NCI-H748 (cell line): ENCODE measurements around the gene EYA4.

Experiments used
- DNase-seq: peaks from one replicate; lab custom pipeline; 2025; ENCODE audit not compliant: unreplicated experiment; lab: John Stamatoyannopoulos, UW

The EYA4 gene

GRCh38 chr6:133288662-133289061 is 47.5 kb downstream of the EYA4 start:
- DNase-seq: no peak

- no peak for DNase-seq
These were observed 48.7 kb downstream of the EYA4 start for GRCh38 chr6:133289733-133290306.

- DNase-seq: no peak
These were observed 49.8 kb downstream of the EYA4 start for GRCh38 chr6:133290930-133291329.

GRCh38 chr6:133291671-133292070 is 50.5 kb downstream of the EYA4 start:
- no peak for DNase-seq

GRCh38 chr6:133297657-133298056 is 56.5 kb downstream of the EYA4 start:
- DNase-seq: no peak

GRCh38 chr6:133298335-133298734 is 57.2 kb downstream of the EYA4 start:
- DNase-seq: no peak

- no peak for DNase-seq
These were observed 57.6 kb downstream of the EYA4 start for GRCh38 chr6:133298801-133299200.

- no peak for DNase-seq
These were observed 59.7 kb downstream of the EYA4 start for GRCh38 chr6:133300896-133301295.

- no peak for DNase-seq
These were observed 60.7 kb downstream of the EYA4 start for GRCh38 chr6:133301835-133302234.

GRCh38 chr6:133306931-133307330 is 65.8 kb downstream of the EYA4 start:
- DNase-seq: no peak

GRCh38 chr6:133309579-133309978 is 68.4 kb downstream of the EYA4 start:
- no peak for DNase-seq

GRCh38 chr6:133312006-133312405 is 70.8 kb downstream of the EYA4 start:
- DNase-seq: no peak

GRCh38 chr6:133313068-133313467 is 71.9 kb downstream of the EYA4 start:
- no peak for DNase-seq

GRCh38 chr6:133314947-133315346 is 73.8 kb downstream of the EYA4 start:
- DNase-seq: no peak

- DNase-seq: no peak
These were observed 74.7 kb downstream of the EYA4 start for GRCh38 chr6:133315811-133316210.

- DNase-seq: no peak
These were observed 76.5 kb downstream of the EYA4 start for GRCh38 chr6:133317704-133318103.

- peak; percentile 59 for DNase-seq
These were observed 85.4 kb downstream of the EYA4 start for GRCh38 chr6:133326584-133326983.

- DNase-seq: no peak
These were observed 92.7 kb downstream of the EYA4 start for GRCh38 chr6:133333852-133334251.

GRCh38 chr6:133337308-133337707 is 96.2 kb downstream of the EYA4 start:
- no peak for DNase-seq

GRCh38 chr6:133339543-133340384 is 98.6 kb downstream of the EYA4 start:
- DNase-seq: no peak

- no peak for DNase-seq
These were observed 99.4 kb downstream of the EYA4 start for GRCh38 chr6:133340557-133340956.

- peak; percentile 59 for DNase-seq
These were observed 100.5 kb downstream of the EYA4 start for GRCh38 chr6:133341607-133342158.
